ENCODE data around the gene BANF2.
"Not testable (repeated sequence)": the region's sequence is repeated elsewhere in the genome, so short reads cannot be mapped to it uniquely, and the experiment has no call there.

Gene BANF2

DNA sequence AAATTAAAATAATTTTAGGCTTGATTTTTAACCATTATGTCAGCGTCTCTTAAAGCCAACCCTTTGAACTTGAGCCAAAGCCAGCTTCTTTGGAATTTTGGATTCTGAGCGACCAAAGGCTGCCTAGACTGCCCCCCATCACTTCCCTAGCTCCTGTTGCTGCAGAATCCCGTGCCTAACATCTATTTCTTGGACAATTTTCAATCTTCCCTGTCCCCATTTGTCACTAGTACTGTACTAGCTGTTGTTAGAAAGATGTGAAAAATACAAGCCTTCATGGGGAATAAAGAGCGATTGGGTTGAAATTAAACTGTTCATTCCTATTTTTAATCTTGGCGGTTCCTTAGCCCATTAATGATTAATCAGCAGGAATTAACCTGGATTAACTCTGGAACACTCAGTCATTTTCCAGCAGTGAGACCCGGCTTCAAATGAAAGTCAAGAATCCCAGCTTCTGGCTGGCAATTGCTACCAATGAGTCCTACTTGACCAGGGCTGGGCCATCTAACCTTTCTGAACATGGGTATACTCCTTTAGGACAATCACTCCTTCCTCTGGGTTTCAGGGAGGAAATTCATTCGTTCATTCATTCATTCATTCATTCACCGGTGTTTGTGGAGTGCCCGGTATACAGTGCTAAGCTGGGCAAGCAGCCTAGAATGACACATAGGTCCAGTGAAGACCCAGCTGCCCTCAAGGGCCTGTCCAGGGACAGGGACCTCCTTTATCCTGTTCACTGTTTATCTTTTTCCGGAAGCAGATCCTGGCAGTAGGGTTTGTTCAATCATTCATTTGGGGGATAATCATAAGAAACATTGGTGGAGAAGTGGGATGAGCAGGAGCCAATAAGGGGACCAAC, 16.3 kb upstream of the BANF2 start:
- DNase-seq: no peak

DNA sequence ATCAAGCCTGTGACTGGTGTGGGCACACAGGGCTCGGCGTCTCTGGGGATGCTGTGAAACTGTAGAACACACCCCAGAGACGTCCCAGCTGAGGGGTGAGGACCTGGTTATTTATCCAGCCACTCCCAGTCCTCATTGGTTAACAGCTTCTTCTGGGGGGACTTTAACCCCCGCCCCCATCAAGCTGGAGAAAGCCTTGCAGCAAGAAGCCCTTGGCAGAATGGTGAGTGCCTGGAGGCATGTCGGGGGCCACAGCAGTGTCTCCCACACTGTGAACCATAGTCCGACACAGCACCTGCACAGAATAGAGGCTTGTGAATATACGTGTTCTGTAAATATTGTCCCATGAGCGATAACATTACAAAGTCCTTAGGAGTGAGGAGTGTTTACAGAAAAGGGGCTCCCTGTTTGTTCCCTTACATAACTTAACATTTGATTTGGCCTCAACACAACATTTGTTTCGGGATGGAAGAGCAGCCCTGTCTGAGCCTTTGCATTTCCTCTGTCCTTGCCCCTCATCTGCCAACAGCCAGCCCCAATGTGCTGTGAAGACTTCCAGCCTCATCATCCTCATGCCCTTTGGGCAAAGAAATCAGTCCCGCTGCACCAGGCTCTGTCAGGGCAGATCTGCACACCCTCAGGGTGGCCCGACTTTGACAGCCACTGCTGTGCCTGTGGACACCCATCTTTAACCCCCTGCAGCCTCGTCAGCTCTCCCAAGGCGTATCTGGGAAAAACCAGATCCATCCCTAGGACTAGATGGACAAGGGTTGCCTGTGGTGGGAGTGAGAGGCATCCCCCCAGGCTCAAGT, 15.5 kb upstream of the BANF2 start:
- no peak for DNase-seq

DNA sequence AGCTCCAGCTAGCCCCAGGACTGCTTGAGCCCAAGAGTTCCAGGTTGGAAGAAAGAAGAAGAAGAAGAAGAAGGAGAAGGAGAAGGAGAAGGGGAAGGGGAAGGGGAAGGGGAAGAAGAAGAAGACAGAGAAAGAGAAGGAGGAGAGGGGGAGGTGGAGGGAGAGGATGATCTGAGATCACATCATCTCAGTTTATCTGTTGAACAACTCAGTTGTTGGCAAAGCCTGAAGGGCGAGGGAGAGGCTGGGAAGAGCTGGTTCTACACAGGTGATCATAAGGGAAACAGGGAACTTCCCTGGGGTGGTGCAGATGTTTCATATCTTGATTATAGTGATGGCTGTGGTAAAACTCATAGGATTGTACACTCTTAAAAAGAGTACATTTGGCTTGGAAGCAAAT, 14.6 kb upstream of the BANF2 start:
- DNase-seq: no peak

GRCh38 chr20:17687800-17688199, 12.0 kb upstream of the BANF2 start:
- no peak for DNase-seq

DNA sequence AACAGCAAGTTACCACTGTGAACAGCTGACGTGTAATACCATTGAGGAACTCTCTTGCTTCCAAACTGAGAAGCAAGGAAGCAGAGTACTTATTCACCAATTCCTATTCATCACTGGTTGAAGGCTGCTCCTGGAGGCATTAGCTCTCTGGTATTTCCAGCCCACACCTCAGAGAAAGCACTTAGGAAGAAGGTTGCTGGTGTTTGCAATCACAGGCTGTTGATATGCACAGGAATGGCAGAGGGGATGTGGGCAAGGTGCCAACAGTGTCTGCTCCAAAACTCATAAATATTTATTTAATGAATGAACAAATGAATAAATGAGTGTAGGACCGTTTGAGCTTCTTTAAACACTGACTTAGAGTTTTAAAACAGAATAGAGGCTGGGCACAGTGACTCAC, 10.8 kb upstream of the BANF2 start:
- DNase-seq: no peak

GRCh38 chr20:17690144-17690543, 9.6 kb upstream of the BANF2 start:
- DNase-seq: no peak

- no peak for DNase-seq
Measured at GRCh38 chr20:17691758-17692157, 8.0 kb upstream of the BANF2 start.

DNA sequence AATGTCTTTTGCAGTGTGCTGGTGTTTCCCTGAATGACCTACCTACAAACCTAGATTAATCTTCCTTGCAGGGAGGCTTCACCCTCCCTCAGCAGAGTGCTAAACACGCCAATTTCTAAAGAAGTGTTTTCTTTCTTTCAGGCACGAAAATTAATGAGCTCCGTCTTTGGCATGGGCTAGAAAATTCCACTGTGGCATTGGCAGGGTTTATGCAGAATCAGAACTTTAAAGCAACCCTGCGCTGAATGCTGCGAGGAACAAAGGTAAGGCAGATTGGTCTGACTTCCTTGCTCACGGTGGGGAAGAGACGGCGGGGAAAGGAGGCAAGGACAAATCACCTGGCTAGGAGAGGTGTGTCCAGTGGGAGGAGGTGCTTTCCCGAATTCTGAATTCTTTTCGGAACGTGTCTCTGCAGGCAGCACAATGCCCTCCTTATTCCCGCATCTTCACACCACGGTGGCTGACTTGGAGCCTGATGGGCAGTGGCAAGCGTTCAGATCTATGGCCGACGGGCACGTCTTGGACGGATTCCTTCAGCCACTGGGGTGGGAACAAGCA, 6.2 kb upstream of the BANF2 start:
- no peak for DNase-seq

GRCh38 chr20:17694767-17695166, 5.0 kb upstream of the BANF2 start:
- DNase-seq: no peak

DNA sequence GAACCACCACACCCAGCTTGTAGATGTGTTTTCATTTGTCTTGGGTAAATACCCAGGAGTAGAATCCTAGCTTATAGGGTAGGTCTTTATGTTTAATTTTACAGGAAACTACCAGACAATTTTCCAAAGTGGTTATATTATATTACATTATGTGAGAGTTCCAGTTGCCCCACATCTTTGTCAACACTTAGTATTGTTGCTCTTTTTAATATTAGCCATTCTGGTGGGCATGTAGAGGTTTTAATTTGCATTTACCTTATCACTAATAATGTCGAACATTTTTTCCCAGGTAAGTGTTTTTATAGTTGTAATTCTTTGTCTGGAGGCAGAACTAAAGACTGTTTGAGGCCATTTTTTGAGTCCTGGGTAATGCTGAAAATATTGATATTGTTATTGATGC, 3.5 kb upstream of the BANF2 start:
- no peak for DNase-seq

DNA sequence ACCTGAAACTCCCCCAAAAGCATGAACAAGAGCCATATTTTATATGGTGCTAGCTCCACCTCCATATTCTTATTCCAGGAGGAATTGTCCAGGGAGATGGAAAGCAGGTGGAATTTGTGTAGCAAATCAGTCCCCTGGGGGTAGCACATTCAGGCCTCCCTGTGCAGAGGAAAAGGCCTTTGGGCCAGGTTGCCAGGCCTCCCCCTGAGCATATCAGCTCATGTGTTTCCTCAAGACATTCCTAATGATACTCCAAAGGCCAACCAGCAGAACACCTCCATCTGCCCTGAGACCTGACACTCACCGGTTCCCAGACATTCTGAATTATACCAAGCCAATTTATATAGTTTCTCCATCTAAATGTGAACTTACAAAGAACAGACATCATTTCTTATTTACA, 2.6 kb upstream of the BANF2 start:
- no peak for DNase-seq

DNA sequence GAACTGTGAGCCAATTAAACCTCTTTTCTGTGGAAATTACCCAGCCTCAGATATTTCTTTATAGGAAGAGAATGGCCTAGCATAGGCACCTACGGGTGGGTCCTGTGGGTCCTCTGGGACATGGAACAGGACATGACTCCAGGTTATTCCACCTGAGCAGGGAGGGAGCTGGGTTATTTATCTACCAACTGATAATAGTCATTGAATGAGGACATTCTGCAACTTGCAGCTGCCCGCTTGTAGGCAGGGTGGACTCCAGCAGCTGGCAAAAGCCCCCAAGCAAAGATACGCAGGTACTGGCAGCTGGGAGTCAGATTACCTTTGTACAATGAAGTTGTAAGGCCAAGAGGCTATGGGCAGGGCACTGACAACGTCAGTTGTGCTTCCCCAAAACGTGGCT, 1.4 kb upstream of the BANF2 start:
- no peak for DNase-seq

GRCh38 chr20:17700637-17701036, 871 bp downstream of the BANF2 start:
- DNase-seq: no peak

GRCh38 chr20:17701826-17702225, 2.1 kb downstream of the BANF2 start:
- no peak for DNase-seq

- DNase-seq: no peak
Measured at GRCh38 chr20:17704589-17705317, 5.0 kb downstream of the BANF2 start.

DNA sequence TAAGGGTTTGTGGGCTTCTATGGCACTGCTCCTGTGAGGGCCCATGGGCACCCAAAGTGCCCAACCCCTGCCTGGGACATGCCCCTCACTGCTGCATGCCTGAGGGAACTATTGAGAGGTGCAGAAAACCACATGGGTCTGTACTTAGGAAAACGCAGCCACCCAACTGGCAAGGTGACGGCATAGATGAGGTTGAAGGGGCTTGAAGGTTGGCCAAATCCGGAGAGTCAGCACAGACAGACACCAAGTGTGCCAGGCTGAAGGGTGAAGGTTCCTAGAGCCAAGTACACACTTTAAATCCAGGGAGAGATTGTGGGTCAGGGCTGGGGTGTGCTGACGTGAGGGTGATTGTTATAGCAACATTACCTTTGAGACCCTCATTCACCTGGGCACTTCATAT, 6.2 kb downstream of the BANF2 start:
- no peak for DNase-seq

- DNase-seq: no peak
Measured at GRCh38 chr20:17706632-17707031, 6.9 kb downstream of the BANF2 start.

DNA sequence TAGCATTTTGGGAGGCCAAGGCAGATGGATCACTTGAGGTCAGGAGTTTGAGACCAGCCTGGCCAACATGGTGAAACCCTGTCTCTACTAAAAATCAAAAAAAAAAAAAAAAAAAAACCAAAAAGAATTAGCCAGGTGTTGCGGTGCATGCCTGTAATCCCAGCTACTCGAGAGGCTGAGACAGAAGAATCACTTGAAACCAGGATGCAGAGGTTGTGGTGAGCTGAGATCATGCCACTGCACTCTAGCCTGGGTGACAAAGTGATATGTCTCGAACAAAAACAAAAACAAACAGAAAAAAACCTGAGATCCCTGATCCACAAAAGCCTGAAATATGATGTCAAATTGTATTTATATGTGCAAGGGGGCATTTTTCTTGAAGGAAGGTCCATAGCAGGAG, 8.2 kb downstream of the BANF2 start:
- DNase-seq: not testable (repeated sequence)

DNA sequence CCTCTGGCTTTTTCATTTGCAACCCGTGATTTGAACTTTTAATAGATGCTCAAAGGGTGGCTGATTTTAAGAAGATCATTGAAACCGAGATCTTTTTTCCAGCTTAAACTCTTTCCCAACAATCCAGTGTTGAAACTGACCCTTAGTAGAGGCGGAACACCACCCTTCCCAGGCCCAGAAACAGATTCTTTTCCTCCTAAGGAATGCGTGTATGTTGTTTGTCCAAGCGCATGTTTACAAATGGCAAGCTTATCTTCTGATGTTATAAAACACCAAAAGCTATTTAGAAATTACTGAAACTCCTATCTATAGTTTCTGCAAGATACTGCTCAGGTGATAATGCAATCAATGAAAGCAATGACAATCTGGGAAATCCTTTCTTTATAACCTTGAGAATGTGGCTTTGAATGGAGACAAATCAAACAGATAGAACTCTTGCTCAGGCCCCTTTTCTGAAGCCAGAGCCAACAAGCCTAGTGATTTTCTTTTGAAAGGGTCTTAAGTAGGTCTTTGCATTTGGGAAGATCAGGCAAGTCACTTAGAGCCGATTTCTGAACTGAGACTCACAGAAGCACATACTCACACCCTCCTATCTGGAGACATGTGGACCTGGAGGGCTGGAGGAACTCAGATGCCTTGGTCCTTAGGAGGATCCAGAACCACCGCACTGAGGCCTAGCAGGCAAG, 9.1 kb downstream of the BANF2 start:
- DNase-seq: no peak

DNA sequence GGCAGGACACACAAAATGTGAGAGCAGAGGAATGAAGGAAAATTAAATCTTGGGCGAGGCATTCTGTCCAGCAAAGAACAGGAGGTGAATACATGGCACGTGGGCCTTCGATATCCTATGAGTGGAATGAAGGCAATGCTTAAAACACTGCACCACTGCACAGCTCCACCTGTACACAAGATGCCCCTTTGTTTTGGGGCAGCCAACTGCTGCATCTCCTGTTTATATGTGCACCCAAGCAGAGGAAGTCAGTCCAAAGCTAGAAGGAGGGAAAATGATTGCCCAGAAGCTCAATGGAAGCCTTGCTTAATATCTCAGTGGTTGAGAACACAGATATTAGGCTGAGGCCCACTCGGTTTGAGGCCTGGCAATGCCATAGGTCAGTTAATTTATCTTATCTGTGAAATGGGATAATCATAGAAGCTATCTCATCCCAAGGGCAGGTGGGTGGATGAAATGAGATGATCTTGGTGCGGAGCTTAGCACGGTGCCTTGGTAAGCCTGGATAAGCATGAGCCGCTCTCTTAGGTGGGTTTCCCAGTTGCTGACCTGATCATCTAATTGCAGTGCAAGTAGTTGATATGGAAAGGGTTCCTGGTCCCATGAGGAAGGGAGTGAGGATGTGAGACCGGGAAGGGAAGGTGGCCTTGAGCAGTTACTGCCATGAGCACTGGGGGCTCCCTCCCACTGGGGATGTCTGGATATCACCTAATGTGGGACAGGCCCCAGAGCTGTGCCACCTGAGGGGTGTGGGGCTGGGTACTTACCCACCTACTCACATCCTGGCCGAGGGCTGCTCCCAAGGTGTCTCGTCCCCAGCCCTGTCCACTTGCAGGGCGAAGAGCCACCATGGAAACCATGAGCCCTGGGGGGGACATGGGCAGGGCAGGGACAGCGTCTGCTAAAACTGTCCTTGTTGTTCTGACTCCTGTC, 9.9 kb downstream of the BANF2 start:
- DNase-seq: no peak

All from stimulated activated CD8-positive, alpha-beta memory T cell treated with anti-CD3 and anti-CD28 coated beads, Interleukin-4, amount 100 ng/mL, for 48 hours (primary cell).